HFFc6 (cell line): ENCODE data around the gene DAPL1. TPM values are rescaled to one million over a fixed set of nuclear protein-coding genes. Genes with fewer than 3 reads are reported as not detected.

Experiments
- DNase-seq: peaks from one replicate; pipeline ENCODE4 v3.0.0-alpha.2; 2018
- H3K27ac Mint-ChIP-seq: 2 replicates; pipeline ENCODE4 v1.8.0; 2020; ENCODE audit warnings: mild to moderate bottlenecking, mixed read lengths
- H3K27me3 Mint-ChIP-seq: 2 replicates; pipeline ENCODE4 v1.8.0; 2021; ENCODE audit warnings: mild to moderate bottlenecking, moderate library complexity, mixed read lengths; ENCODE audit not compliant: insufficient read depth
- H3K36me3 Mint-ChIP-seq: 2 replicates; pipeline ENCODE4 v1.8.0; 2021; ENCODE audit warnings: low read depth, mixed read lengths
- H3K4me1 Mint-ChIP-seq: 2 replicates; pipeline ENCODE4 v1.8.0; 2020; ENCODE audit warnings: low read depth, mixed read lengths
- H3K4me3 Mint-ChIP-seq: 2 replicates; pipeline ENCODE4 v1.8.0; 2020; ENCODE audit warnings: mild to moderate bottlenecking, moderate library complexity, mixed read lengths
- H3K9me3 Mint-ChIP-seq: 2 replicates; pipeline ENCODE4 v1.8.0; 2020; ENCODE audit warnings: mild to moderate bottlenecking, mixed read lengths
- total RNA-seq, 6 experiments: library from RNA; stranded (reverse); fragmentation: NEBNext Ultra II Directional; extraction: Animal tissue kit (Norgen Biotek cat#: 25700); gene quantifications; 2 replicates in 1 of 6; 3 replicates in 5 of 6; pipeline ENCODE4 v1.2.3, GENCODE V29; 2021
- TF ChIP-seq, protein P1 (sequence below): fragments of 200-600 bp; sonication (generic); IDR thresholded peaks from 2 replicates; pipeline ENCODE4 v1.5.0; 2021; ENCODE audit warnings: antibody characterized with exemption, mild to moderate bottlenecking

Gene DAPL1
- total RNA-seq, 6 experiments from 2014 or later, result not detected

DNA sequence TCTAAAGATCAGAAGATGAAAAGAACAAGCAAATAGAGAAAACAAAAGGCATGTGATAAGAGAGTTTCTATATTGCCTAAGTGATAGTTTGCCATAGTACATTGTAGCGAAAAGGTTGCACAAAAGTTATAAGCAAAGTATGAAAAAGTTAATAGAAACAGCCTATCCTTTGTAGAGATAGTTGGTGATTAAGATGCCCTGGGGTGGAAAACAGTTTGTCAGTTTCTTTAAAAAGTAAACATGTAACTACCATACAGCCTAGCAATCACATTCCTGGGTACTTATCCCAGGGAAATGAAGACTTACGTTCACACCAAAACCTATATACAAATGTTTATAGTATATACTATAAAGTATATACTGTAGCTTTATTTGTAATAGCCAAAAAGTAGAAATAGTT lies 16.9 kb upstream of the DAPL1 start:
- no peaks in the 10 kb centered on the region for H3K9me3 Mint-ChIP-seq
- no peak overlapping the region for H3K4me3 Mint-ChIP-seq
- H3K27ac Mint-ChIP-seq, result no peak overlapping the region
- peaks cover 16% of the 10 kb centered on the region for H3K4me1 Mint-ChIP-seq
- peaks cover 2% of the 10 kb centered on the region; the same call in 1 of the 2 replicates for H3K27me3 Mint-ChIP-seq
- TF ChIP-seq, protein P1, sequence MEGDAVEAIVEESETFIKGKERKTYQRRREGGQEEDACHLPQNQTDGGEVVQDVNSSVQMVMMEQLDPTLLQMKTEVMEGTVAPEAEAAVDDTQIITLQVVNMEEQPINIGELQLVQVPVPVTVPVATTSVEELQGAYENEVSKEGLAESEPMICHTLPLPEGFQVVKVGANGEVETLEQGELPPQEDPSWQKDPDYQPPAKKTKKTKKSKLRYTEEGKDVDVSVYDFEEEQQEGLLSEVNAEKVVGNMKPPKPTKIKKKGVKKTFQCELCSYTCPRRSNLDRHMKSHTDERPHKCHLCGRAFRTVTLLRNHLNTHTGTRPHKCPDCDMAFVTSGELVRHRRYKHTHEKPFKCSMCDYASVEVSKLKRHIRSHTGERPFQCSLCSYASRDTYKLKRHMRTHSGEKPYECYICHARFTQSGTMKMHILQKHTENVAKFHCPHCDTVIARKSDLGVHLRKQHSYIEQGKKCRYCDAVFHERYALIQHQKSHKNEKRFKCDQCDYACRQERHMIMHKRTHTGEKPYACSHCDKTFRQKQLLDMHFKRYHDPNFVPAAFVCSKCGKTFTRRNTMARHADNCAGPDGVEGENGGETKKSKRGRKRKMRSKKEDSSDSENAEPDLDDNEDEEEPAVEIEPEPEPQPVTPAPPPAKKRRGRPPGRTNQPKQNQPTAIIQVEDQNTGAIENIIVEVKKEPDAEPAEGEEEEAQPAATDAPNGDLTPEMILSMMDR, result no peak
- no peak for DNase-seq
- H3K36me3 Mint-ChIP-seq, result no peaks in the 10 kb centered on the region

DNA sequence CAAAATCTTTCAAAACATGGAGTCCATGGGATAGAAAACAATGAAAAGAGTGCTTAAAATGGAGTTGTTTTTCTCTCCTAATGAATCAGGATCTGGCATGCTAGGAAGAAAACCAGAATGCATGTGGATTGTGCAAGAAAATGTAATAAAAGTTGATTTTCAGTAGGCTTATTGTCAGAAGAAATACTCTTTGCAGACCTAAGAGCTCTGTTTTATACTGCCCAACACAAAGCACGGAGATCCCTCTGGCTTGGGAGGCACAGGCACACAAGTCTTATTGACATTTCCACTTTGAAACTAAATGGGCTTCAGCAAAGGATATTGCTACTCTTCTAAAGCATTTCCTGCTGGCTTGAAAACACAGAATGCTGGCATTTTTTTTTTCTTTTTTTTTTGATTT lies 15.5 kb upstream of the DAPL1 start:
- DNase-seq, result no peak
- TF ChIP-seq, protein P1, result no peak
- Mint-ChIP-seq H3K4me3 (no peak overlapping the region), H3K36me3 (no peaks in the 10 kb centered on the region), H3K4me1 (peaks cover 16% of the 10 kb centered on the region), H3K27me3 (peaks cover 2% of the 10 kb centered on the region; the same call in 1 of the 2 replicates), H3K27ac (no peak overlapping the region), H3K9me3 (no peaks in the 10 kb centered on the region)

DNA sequence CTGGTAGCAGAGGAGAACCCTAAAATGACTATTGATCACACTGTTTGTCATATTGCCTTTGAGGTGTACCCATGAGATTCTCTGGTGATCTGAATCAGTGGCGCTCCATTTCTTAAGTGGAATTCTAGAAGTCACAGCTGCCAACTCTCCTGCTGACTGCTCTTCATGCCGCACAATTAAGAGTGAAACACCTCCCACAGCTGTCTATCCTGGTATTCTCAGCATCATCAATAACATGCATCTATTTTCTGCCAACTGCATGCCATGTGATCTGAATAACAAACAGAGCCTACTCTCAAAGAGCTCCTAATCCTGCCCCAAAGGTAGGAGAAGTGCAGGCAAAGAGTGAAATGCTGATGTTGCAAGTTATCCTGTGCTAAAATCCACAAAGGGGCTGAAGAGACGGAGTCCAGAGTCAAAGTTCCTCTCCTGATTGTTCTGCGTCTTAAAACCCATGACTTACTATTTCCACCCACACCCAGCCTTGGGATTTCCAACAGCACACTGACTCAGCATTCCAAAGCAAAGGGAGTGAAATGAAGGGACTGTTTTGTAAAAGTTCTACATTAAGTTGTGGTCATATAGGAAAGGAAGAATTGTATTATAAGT lies 13.7 kb upstream of the DAPL1 start:
- DNase-seq, result no peak
- Mint-ChIP-seq H3K9me3 (no peaks in the 10 kb centered on the region), H3K27ac (no peak overlapping the region), H3K4me1 (peaks cover 16% of the 10 kb centered on the region), H3K36me3 (no peaks in the 10 kb centered on the region), H3K27me3 (peaks cover 2% of the 10 kb centered on the region), H3K4me3 (no peak overlapping the region)
- TF ChIP-seq, protein P1, result no peak

DNA sequence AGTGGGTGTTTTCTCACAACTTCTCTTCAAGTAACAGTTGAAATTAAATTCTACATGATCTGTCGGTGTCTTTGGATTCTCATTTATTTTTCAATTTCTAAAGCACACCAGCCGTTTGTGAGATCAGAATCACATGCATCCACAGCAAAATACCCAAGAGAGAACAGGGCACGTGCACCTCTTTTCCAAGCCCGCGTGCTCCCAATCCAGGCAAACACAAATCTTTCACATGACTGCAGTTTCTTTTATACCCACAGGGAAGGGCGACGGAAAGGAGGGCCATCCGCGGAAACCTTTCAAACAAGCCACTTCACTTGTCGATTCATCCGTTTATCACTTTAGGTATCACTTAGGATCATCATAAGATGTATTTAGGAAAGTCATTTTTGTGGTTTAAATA lies 13.0 kb upstream of the DAPL1 start:
- Mint-ChIP-seq H3K27me3 (no peaks in the 10 kb centered on the region; the same call in none of the 2 replicates), H3K4me1 (peaks cover 16% of the 10 kb centered on the region), H3K9me3 (no peaks in the 10 kb centered on the region), H3K4me3 (no peak overlapping the region), H3K27ac (no peak overlapping the region), H3K36me3 (no peaks in the 10 kb centered on the region)
- no peak for DNase-seq
- TF ChIP-seq, protein P1, result no peak

DNA sequence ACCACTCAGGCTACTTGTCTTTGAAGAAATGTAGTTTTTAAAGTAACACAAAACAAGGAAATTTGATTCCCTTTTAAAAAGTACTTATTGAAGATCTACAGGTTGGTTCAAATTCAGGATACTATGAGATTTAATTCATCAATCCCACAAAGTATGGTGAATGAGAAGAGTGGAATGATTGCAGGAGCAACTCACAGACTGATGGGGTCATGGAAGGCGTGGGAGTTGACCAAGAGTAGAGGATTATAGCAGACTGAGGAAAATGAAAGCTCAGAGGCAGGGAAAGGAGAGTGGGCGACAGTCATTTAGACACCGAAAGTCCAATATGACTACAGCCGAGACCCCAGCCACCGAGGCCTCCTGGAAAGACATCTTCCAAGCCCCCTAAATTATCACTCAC lies 12.5 kb upstream of the DAPL1 start:
- Mint-ChIP-seq H3K27ac (no peak overlapping the region), H3K9me3 (no peaks in the 10 kb centered on the region), H3K27me3 (peaks cover 3% of the 10 kb centered on the region), H3K4me1 (peaks cover 16% of the 10 kb centered on the region), H3K36me3 (no peaks in the 10 kb centered on the region), H3K4me3 (no peak overlapping the region)
- no peak for DNase-seq
- TF ChIP-seq, protein P1, result no peak
